Thyroid gland (tissue), 4 donors: ENCODE data around the gene RGS14. TPM values are rescaled to one million over a fixed set of nuclear protein-coding genes. Genes with fewer than 3 reads are reported as not detected.

Experiments
- DNase-seq, 2 donors: peaks; one replicate each; pipeline ENCODE4 v3.0.0-alpha.2; 2019
- H3K27ac ChIP-seq, 3 donors: fragments of 200-600 bp; sonication (generic); 1 replicate in 2 of 3; 2 replicates in 1 of 3; pipeline ENCODE4 v1.5.1; 2016 to 2019; ENCODE audit warnings: mild to moderate bottlenecking in 1 of 3, moderate library complexity in 1 of 3
- H3K27me3 ChIP-seq: fragments of 200-600 bp; sonication (generic); one replicate; pipeline ENCODE4 v1.5.1; 2019
- H3K36me3 ChIP-seq, 2 donors: fragments of 200-600 bp; sonication (generic); one replicate each; pipeline ENCODE4 v1.5.1; 2016 to 2019
- H3K4me1 ChIP-seq, 2 donors: fragments of 200-600 bp; sonication (generic); one replicate each; pipeline ENCODE4 v1.5.1; 2017 to 2019
- H3K4me3 ChIP-seq, 3 donors: fragments of 200-600 bp; sonication (generic); replicated peaks in 1 of 3; 1 replicate in 2 of 3; 2 replicates in 1 of 3; pipeline ENCODE4 v1.5.1; 2016; ENCODE audit warnings: mild to moderate bottlenecking in 1 of 3
- H3K9me3 ChIP-seq: fragments of 200-600 bp; sonication (generic); one replicate; pipeline ENCODE4 v1.5.1; 2017
- POLR2A ChIP-seq, 2 donors: fragments of 450-650 bp; IDR thresholded peaks; one replicate each; pipeline ENCODE4 v1.6.1; 2017; ENCODE audit warnings: antibody characterized with exemption in 2 of 2, mild to moderate bottlenecking in 2 of 2, moderate library complexity in 1 of 2
- WGBS, 2 donors: methylation state at CpG; one replicate each; pipeline ENCODE4 v1.1.5; 2017; 5-methylcytosine and 5-hydroxymethylcytosine counted together
- intact Hi-C: fragments of 100-400 bp; cut with DNase I; formaldehyde crosslinking; loops from one replicate; pipeline ENCODE4 v1.15.1; 2023
- total RNA-seq, 4 donors: library from RNA; depleted of rRNA; stranded (reverse); fragments of >200 nt; gene quantifications; one replicate each; pipeline ENCODE4 v1.2.3, GENCODE V29; 2016
- TF ChIP-seq, protein P1 (sequence below), 6 experiments: fragments of 200-600 bp in 3 of 6; fragments of 450-650 bp in 3 of 6; sonication (generic) in 3 of 6; IDR thresholded peaks; one replicate each; pipeline ENCODE4 v1.5.1; 2016 to 2019; ENCODE audit warnings: antibody characterized with exemption in 6 of 6, mild to moderate bottlenecking in 2 of 6, inconsistent platforms in 1 of 6, moderate library complexity in 1 of 6

RGS14 gene, protein sequence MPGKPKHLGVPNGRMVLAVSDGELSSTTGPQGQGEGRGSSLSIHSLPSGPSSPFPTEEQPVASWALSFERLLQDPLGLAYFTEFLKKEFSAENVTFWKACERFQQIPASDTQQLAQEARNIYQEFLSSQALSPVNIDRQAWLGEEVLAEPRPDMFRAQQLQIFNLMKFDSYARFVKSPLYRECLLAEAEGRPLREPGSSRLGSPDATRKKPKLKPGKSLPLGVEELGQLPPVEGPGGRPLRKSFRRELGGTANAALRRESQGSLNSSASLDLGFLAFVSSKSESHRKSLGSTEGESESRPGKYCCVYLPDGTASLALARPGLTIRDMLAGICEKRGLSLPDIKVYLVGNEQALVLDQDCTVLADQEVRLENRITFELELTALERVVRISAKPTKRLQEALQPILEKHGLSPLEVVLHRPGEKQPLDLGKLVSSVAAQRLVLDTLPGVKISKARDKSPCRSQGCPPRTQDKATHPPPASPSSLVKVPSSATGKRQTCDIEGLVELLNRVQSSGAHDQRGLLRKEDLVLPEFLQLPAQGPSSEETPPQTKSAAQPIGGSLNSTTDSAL
- total RNA-seq, result 10 to 100 TPM; 22.9 to 42.7 (median 26.7) TPM

DNA sequence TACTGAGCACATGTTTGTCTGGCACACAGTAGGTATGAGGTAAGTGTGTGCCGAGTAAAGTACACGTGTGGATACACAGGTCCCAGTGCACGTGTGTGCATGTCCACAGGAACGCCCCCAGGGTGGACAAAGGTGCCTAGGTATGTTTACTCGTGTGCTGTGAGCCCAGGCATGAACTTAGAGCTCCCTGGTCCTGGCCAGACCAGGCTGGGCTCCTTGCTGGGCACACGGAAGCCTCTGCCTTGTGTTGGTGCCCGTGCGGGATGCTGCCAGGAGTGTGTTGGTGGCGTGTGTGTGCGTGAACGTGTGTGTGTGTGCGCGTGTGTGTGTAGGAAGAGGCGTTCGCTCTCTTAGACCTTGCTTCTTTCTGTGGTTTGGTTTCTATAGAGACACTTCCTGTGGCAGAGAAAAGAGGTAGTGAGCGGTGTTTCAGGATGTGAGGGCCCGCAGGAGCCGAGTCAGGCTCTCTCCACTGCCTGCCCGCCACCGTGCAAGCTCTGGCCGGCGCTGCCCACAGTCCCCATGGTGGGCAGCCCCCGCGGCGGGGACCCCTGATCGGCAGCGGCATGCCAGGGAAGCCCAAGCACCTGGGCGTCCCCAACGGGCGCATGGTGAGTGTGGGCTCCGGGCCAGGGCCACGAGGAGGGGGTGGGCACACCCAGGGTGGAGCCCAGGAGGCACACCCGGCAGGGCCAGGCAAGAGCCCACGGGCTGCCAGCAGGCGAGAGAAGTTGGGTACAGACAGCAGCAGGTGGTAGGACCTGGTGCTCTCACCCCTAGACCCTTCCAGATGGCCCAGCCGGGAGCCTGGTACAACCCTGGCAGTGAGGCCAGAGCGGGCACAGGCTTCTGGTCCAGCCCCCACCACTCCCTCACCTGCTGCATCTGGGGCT, at the start of gene RGS14:
RGS14 (plus strand) TSS at position 466 of the 893 bp plus-strand sequence; CDS start at position 567, 101 bp downstream.
- TF ChIP-seq, protein P1, sequence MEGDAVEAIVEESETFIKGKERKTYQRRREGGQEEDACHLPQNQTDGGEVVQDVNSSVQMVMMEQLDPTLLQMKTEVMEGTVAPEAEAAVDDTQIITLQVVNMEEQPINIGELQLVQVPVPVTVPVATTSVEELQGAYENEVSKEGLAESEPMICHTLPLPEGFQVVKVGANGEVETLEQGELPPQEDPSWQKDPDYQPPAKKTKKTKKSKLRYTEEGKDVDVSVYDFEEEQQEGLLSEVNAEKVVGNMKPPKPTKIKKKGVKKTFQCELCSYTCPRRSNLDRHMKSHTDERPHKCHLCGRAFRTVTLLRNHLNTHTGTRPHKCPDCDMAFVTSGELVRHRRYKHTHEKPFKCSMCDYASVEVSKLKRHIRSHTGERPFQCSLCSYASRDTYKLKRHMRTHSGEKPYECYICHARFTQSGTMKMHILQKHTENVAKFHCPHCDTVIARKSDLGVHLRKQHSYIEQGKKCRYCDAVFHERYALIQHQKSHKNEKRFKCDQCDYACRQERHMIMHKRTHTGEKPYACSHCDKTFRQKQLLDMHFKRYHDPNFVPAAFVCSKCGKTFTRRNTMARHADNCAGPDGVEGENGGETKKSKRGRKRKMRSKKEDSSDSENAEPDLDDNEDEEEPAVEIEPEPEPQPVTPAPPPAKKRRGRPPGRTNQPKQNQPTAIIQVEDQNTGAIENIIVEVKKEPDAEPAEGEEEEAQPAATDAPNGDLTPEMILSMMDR (IDR thresholded peaks at IDR 0.05), result no peak
- TF ChIP-seq POLR2A (IDR thresholded peaks at IDR 0.05), result no peak
- Histone ChIP-seq H3K4me3 (peak within 1 kb of the TSS in 1 of 3 donors; percentile 9), H3K27ac (no peak within 1 kb of the TSS), H3K9me3 (no peaks in the 10 kb centered on the region), H3K27me3 (no peaks in the 10 kb centered on the region), H3K36me3 (no peaks in the 10 kb centered on the region), H3K4me1 (peaks cover 9 to 12% of the 10 kb centered on the region in 2 donors)
- WGBS, 2 donors, result 52 to 62% methylated on average over 14 to 28 of the region's 37 CpGs
- intact Hi-C loops, result no loop called here
- no peak for DNase-seq

DNA sequence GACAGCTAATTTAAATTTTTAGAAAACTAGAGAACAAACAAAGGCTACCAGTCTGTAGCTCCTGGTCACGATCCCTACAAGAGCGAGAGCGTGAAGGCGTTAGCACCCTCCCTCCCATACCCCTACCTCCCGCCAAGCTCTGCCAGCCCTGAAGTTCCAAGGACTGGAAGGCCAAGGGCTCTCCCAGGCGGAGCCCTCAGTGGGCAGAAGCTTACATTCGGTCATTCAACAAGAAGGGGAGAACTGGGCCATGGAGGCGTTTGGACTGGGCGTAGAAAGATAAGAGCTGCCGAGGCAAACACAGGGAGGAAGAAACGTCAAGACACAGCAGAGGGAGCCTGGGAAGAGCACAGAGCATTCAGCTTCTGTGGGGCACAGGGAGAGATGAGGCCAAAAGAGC, 49.0 kb upstream of the RGS14 start:
- no peak overlapping the region for H3K4me3 ChIP-seq
- DNase-seq, result no peak
- H3K9me3 ChIP-seq, result no peaks in the 10 kb centered on the region
- intact Hi-C loops, result loop anchor here (5.0 kb wide), 1 partner anchor 196 kb away; no protein-coding TSS in a partner anchor
- H3K36me3 ChIP-seq, result peaks cover 7 to 16% of the 10 kb centered on the region in 2 donors
- H3K27ac ChIP-seq, result no peak overlapping the region
- WGBS, 2 donors, result 92% methylated on average over 11 of the region's 11 CpGs
- peaks cover 24 to 32% of the 10 kb centered on the region in 2 donors for H3K4me1 ChIP-seq
- TF ChIP-seq, protein P1 (IDR thresholded peaks at IDR 0.05), result no peak
- no peak for TF ChIP-seq POLR2A (IDR thresholded peaks at IDR 0.05)
- H3K27me3 ChIP-seq, result no peaks in the 10 kb centered on the region

DNA sequence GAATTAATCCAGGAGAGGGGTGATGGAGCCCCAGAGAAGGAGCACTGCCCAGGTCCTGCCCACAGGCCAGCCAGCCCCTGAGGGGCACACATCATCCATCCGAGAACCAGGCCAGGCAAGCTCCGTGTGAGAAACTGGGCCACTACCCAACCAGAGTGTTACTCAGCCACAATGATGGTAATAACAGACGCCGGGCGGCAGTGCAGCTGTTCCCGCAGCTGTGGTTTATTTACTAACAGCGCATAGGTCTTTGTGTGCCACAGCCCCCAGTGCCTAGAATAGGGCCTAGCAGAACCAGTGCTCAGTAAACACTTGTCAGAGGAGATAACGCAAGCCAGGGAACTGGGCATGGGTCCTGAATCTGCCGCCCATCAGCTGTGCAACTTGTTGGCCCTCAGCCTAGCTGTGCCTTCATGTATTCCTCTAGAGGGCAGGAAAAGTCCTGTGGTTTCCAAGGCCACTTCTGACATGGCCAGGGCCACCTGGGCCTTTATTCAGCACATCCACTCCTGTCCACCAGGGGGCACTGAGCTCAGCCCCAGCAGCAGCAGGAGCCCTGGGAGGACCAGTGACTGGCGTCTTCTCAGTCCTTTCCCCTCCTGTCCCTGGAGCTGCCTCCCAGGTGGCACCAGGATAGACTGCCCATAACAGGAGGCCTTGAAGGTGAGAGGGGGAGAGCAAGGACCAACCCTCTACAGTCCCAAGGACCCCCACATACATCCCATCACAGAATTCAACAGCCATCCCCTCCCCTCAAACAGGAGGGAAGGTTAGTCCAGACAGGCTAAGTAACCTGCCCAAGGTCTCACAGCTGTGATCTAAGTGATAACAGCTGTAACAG, 48.2 kb upstream of the RGS14 start:
- peaks cover 19 to 27% of the 10 kb centered on the region in 2 donors for H3K4me1 ChIP-seq
- peaks cover 7 to 16% of the 10 kb centered on the region in 2 donors for H3K36me3 ChIP-seq
- no peak overlapping the region for H3K4me3 ChIP-seq
- DNase-seq, result peak; percentile 60 to 67
- intact Hi-C loops, result loop anchor here (5.0 kb wide), 4 partner anchors 43 to 197 kb away; partner anchors contain the start of gene LMAN2
- H3K9me3 ChIP-seq, result no peaks in the 10 kb centered on the region
- no peaks in the 10 kb centered on the region for H3K27me3 ChIP-seq
- WGBS, 2 donors, result 75 to 87% methylated on average over 9 of the region's 10 CpGs
- TF ChIP-seq, protein P1 (IDR thresholded peaks at IDR 0.05), result peak in 5 of 6 experiments; percentile 68 to 81 (median 70)
- TF ChIP-seq POLR2A (IDR thresholded peaks at IDR 0.05), result no peak
- no peak overlapping the region for H3K27ac ChIP-seq

DNA sequence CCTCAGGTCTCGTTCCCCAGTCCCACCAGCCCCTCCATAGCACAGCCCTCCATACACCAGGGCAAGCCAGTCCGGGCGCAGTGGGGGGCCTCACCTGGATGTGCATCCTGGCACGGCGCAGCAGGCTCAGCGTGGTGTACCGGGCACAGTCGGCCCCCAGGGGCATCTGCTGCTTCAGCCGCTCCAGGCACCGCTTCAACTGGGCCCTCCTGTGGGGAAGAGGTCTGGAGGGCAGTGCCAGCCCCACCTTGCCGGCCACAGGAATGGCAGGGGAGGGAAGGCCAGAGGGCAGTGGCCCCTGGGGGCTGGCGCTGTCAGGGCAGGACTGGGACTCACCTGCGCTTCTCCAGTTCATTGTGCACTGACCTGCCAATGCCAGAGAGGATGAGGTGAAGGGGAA, 47.4 kb upstream of the RGS14 start:
- H3K27ac ChIP-seq, result no peak overlapping the region
- H3K4me3 ChIP-seq, result no peak overlapping the region
- H3K27me3 ChIP-seq, result no peaks in the 10 kb centered on the region
- H3K4me1 ChIP-seq, result peaks cover 14 to 20% of the 10 kb centered on the region in 2 donors
- no peaks in the 10 kb centered on the region for H3K9me3 ChIP-seq
- WGBS, 2 donors, result 87 to 94% methylated on average over 6 to 13 of the region's 13 CpGs
- peaks cover 7 to 15% of the 10 kb centered on the region in 2 donors for H3K36me3 ChIP-seq
- TF ChIP-seq, protein P1 (IDR thresholded peaks at IDR 0.05), result no peak
- intact Hi-C loops, result loop anchor here (5.0 kb wide), 3 partner anchors 42 to 183 kb away; partner anchors contain the start of gene LMAN2
- DNase-seq, result no peak
